H1 (cell line): ENCODE results near the gene FADS6. TPM values are rescaled to one million over a fixed set of nuclear protein-coding genes. Genes with fewer than 3 reads are reported as not detected.

Source experiments
- BACH1 ChIP-seq: IDR thresholded peaks from 2 replicates; pipeline ENCODE4 v1.6.1; 2012; ENCODE audit warnings: low read length, improper control_type of control experiment
- BCL11A ChIP-seq, 2 experiments: IDR thresholded peaks; one replicate each; pipeline ENCODE4 v1.6.1; 2011; ENCODE audit warnings: low read depth in 2 of 2, low read length in 2 of 2, mild to moderate bottlenecking in 2 of 2
- CBX5 ChIP-seq: fragments of 300-800, 300-1000 bp; sonication (generic); IDR thresholded peaks from 2 replicates; pipeline ENCODE4 v1.7.1; 2016; ENCODE audit warnings: antibody characterized with exemption, low read length, low read depth
- CEBPB ChIP-seq: IDR thresholded peaks from 2 replicates; pipeline ENCODE4 v1.6.1; 2012; ENCODE audit warnings: low read depth, low read length
- CHD1 ChIP-seq: IDR thresholded peaks from 2 replicates; pipeline ENCODE4 v1.6.1; 2012; ENCODE audit warnings: low read depth, low read length, improper control_type of control experiment
- CREB1 ChIP-seq: IDR thresholded peaks from 2 replicates; pipeline ENCODE4 v1.6.1; 2012; ENCODE audit warnings: inconsistent platforms
- JUN ChIP-seq: IDR thresholded peaks from 2 replicates; pipeline ENCODE4 v1.6.1; 2011; ENCODE audit warnings: low read depth, mild to moderate bottlenecking, improper control_type of control experiment, low read length
- KDM4A ChIP-seq: IDR thresholded peaks from one replicate; pipeline ENCODE4 v1.7.1; 2012; ENCODE audit warnings: low read depth, mild to moderate bottlenecking, moderate library complexity, low read length, inconsistent platforms; ENCODE audit not compliant: severe bottlenecking
- KDM5A ChIP-seq: fragments of 200-600 bp; IDR thresholded peaks from 2 replicates; pipeline ENCODE4 v1.7.1; 2012; ENCODE audit warnings: mild to moderate bottlenecking, low read length, inconsistent platforms, mixed read lengths
- NRF1 ChIP-seq: IDR thresholded peaks from 2 replicates; pipeline ENCODE4 v1.6.1; 2011; ENCODE audit warnings: mild to moderate bottlenecking, low read depth, low read length, improper control_type of control experiment
- PHF8 ChIP-seq: fragments of 200-600 bp; sonication (generic); conservative IDR thresholded peaks from 2 replicates; pipeline ENCODE4 v1.7.1; 2012; ENCODE audit warnings: low read depth, mild to moderate bottlenecking, inconsistent platforms, low read length, moderate library complexity
- POLR2AphosphoS5 ChIP-seq: IDR thresholded peaks from 2 replicates; pipeline ENCODE4 v1.6.1; 2011; ENCODE audit warnings: low read depth, low read length
- POU5F1 ChIP-seq: IDR thresholded peaks from 2 replicates; pipeline ENCODE4 v1.6.1; 2011; ENCODE audit warnings: low read depth, mild to moderate bottlenecking, low read length, moderate library complexity
- RAD21 ChIP-seq, 2 experiments: IDR thresholded peaks in 1 of 2; conservative IDR thresholded peaks in 1 of 2; 2 replicates each; pipeline ENCODE4 v1.6.1; 2011; ENCODE audit warnings: low read depth in 2 of 2, low read length in 2 of 2, improper control_type of control experiment in 1 of 2, inconsistent platforms in 1 of 2, mild to moderate bottlenecking in 1 of 2, moderate library complexity in 1 of 2
- RBBP5 ChIP-seq: IDR thresholded peaks from 2 replicates; pipeline ENCODE4 v1.7.1; 2012; ENCODE audit warnings: low read depth, mild to moderate bottlenecking, inconsistent platforms, low read length, moderate library complexity, borderline replicate concordance
- SIRT6 ChIP-seq: IDR thresholded peaks from one replicate; pipeline ENCODE4 v1.7.1; 2012; ENCODE audit warnings: low read length, inconsistent platforms
- SIX5 ChIP-seq: IDR thresholded peaks from 2 replicates; pipeline ENCODE4 v1.6.1; 2011; ENCODE audit warnings: mild to moderate bottlenecking, low read depth, low read length
- SP2 ChIP-seq: IDR thresholded peaks from 2 replicates; pipeline ENCODE4 v1.6.1; 2012; ENCODE audit warnings: mild to moderate bottlenecking, low read length, inconsistent platforms
- TAF1 ChIP-seq: IDR thresholded peaks from 2 replicates; pipeline ENCODE4 v1.6.1; 2011; ENCODE audit warnings: mild to moderate bottlenecking, low read depth, low read length
- YY1 ChIP-seq: IDR thresholded peaks from 2 replicates; pipeline ENCODE4 v1.6.1; 2011; ENCODE audit warnings: low read depth, mild to moderate bottlenecking, low read length
- polyA plus RNA-seq, 7 experiments: library from polyadenylated mRNA; depleted of rRNA in 3 of 7; stranded (reverse) in 5 of 7; unstranded in 2 of 7; fragments of >200 nt in 5 of 7; fragments of 200-250 nt in 2 of 7; gene quantifications; 1 replicate in 5 of 7; 2 replicates in 1 of 7; 4 replicates in 1 of 7; pipeline versions ENCODE4 v1.2.1 to v1.2.3, GENCODE V29; 2011 to 2013; ENCODE audit warnings: missing spikeins in 2 of 7, mixed read lengths in 2 of 7
- total RNA-seq: library from RNA; stranded (reverse); fragmentation: NEBNext Ultra II Directional; extraction: Animal tissue kit (Norgen Biotek cat#: 25700); gene quantifications from 2 replicates; pipeline ENCODE4 v1.2.1, GENCODE V29; 2021
- TF ChIP-seq, protein P1 (sequence below): IDR thresholded peaks from 2 replicates; pipeline ENCODE4 v1.6.1; 2012; ENCODE audit warnings: low read length, inconsistent platforms
- TF ChIP-seq, protein P2 (sequence below), 3 experiments: IDR thresholded peaks; 1 replicate in 2 of 3; 2 replicates in 1 of 3; pipeline versions ENCODE4 v1.5.1 to v1.6.1; 2011; ENCODE audit warnings: low read length in 3 of 3, mild to moderate bottlenecking in 3 of 3, inconsistent platforms in 2 of 3, low read depth in 1 of 3, moderate library complexity in 1 of 3; ENCODE audit not compliant: insufficient read depth in 1 of 3; ENCODE audit errors: control extremely low read depth in 1 of 3

Gene FADS6
- total and polyA plus RNA-seq, 2 of the 8 experiments (the other 6 are each of a cell fraction or from before 2014, with no cell fraction given), result 0.56 to 2.5 TPM

DNA sequence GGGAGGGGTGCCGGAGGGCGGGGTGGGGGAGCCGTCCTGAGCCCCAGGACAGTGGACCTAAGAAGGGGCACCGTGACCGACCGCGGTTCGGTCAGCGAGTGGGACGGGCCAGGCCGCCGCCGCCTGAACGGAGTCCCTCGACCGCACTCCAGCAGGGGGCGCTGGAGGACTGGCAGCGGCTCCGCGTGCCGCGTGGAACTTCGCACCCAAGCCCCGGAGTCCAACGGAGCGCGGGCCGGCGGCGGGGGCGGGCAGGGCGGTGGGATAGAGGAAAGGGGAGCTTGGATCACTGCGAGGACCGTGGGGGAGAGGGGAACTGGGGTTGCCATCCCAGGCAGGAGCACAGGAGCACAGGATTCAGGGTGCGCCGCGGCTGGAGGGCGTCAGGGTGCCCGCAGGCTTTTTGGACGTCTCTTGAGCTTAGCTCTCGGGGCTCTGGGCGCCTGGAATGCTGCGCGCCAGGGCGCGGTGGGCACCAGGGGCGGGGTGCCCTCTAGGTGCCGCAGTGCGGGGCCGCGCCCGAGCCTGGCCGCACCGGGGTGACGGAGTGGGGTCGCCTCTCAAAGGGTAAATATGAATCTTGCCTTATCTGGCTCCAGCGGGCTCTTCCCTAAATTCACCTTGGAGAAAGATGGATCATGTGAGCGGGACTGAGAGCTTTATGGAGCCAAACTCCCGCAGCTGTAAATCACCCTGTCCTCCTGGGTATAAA lies 30.3 kb upstream of the FADS6 start (continued):
- TF ChIP-seq, protein P1, sequence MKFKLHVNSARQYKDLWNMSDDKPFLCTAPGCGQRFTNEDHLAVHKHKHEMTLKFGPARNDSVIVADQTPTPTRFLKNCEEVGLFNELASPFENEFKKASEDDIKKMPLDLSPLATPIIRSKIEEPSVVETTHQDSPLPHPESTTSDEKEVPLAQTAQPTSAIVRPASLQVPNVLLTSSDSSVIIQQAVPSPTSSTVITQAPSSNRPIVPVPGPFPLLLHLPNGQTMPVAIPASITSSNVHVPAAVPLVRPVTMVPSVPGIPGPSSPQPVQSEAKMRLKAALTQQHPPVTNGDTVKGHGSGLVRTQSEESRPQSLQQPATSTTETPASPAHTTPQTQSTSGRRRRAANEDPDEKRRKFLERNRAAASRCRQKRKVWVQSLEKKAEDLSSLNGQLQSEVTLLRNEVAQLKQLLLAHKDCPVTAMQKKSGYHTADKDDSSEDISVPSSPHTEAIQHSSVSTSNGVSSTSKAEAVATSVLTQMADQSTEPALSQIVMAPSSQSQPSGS, result no peak
- TF ChIP-seq CEBPB, result no peak
- TF ChIP-seq KDM4A, result no peak
- TF ChIP-seq BCL11A (IDR thresholded peaks at IDR 0.05; ENCODE audit: low read depth in 2 of 2, low read length in 2 of 2), result no peak
- no peak for TF ChIP-seq PHF8
- no peak for TF ChIP-seq NRF1
- no peak for TF ChIP-seq SIRT6
- no peak for TF ChIP-seq POLR2AphosphoS5
- TF ChIP-seq SP2, result no peak
- no peak for TF ChIP-seq CHD1
- no peak for TF ChIP-seq RBBP5
- no peak for TF ChIP-seq CBX5
- peak; percentile 75 for TF ChIP-seq BACH1
- no peak for TF ChIP-seq KDM5A
- TF ChIP-seq RAD21 (IDR thresholded peaks at IDR 0.05 in 1 of 2, conservative IDR thresholded peaks at IDR 0.05 in 1 of 2; ENCODE audit: low read depth in 2 of 2, low read length in 2 of 2), result peak; percentile 73 to 79
- TF ChIP-seq JUN, result no peak
- no peak for TF ChIP-seq YY1
- TF ChIP-seq SIX5, result no peak
- TF ChIP-seq, protein P2, sequence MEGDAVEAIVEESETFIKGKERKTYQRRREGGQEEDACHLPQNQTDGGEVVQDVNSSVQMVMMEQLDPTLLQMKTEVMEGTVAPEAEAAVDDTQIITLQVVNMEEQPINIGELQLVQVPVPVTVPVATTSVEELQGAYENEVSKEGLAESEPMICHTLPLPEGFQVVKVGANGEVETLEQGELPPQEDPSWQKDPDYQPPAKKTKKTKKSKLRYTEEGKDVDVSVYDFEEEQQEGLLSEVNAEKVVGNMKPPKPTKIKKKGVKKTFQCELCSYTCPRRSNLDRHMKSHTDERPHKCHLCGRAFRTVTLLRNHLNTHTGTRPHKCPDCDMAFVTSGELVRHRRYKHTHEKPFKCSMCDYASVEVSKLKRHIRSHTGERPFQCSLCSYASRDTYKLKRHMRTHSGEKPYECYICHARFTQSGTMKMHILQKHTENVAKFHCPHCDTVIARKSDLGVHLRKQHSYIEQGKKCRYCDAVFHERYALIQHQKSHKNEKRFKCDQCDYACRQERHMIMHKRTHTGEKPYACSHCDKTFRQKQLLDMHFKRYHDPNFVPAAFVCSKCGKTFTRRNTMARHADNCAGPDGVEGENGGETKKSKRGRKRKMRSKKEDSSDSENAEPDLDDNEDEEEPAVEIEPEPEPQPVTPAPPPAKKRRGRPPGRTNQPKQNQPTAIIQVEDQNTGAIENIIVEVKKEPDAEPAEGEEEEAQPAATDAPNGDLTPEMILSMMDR (IDR thresholded peaks at IDR 0.05; ENCODE audit: control extremely low read depth in 1 of 3, insufficient read depth in 1 of 3, low read depth in 1 of 3, low read length in 3 of 3), result peak; percentile 71 to 93 (median 80)
- no peak for TF ChIP-seq TAF1
- no peak for TF ChIP-seq POU5F1
- no peak; the same call in 1 of the 2 replicates for TF ChIP-seq CREB1
